Measurements from ENCODE around the gene SCUBE1. TPM values are rescaled to one million over a fixed set of nuclear protein-coding genes. Genes with fewer than 3 reads are reported as not detected.

SCUBE1 gene
- total and polyA plus RNA-seq, 8 donors: 0.04 to 0.41 (median 0.12) TPM; not detected in 3

- Histone ChIP-seq H3K27ac (peak overlapping the region in 3 of 4 donors; percentile 47 to 76 (median 64)), H3K27me3 (no peaks in the 10 kb centered on the region), H3K9me3 (no peaks in the 10 kb centered on the region), H3K4me1 (peaks cover 14 to 28% (median 24%) of the 10 kb centered on the region in 3 donors), H3K36me3 (no peaks in the 10 kb centered on the region), H3K4me3 (no peak overlapping the region)
- no peak for TF ChIP-seq CTCF (IDR thresholded peaks at IDR 0.05)
- peak in 1 of 6 donors; percentile 18 for DNase-seq
- 14 to 27% methylated on average over 10 of the region's 10 CpGs for WGBS, 2 donors
- FAIRE-seq: no peak
- peak; percentile 22 to 51 (median 37) for ATAC-seq
- intact Hi-C loops (cut with DNase I): no loop called here
These were observed 34.4 kb upstream of the SCUBE1 start for GRCh38 chr22:43377548-43377895.

DNA sequence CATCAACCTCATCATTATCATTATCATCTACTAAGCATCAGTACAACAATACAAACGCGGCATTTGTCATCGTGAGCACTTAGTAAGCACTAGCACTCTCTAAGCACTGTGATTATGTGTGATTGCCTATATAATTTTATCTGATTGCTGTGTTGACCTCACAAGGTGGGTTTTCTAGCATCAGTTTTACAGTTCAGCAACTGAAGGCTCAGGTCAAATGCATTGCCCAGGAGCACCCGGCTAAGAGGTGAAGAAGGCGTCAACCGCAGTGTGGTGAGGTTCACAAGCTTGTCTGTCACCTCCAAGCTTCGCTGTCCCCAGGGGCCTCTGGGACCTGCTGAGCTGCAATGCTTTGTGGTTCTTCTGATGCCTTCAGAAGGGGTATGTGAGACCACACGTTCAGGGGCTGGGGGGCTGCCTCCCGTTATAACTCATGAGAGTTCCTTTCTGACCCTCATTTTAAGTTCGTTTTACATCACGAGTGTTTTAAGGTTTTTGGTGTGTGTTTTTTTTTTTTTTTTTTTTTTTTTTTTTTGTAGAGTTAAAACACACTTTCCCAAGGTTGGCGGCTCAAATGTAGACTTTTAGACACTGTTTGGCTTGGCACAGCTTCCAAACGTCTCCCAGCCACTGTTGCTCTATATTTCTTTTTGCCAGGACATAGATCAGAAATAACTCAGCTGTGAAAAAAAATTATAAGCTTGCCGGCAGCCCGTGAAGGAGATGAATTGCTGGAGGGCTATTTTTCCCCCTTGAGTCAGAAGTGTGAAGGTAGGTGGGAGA, 33.8 kb upstream of the SCUBE1 start:
- no peaks in the 10 kb centered on the region for H3K9me3 ChIP-seq
- no peak for FAIRE-seq
- no peaks in the 10 kb centered on the region for H3K36me3 ChIP-seq
- no peak for TF ChIP-seq CTCF (IDR thresholded peaks at IDR 0.05)
- H3K4me3 ChIP-seq: no peak overlapping the region
- intact Hi-C loops (cut with DNase I): no loop called here
- 25% methylated on average over 15 of the region's 15 CpGs for WGBS, 2 donors
- DNase-seq: peak in 3 of 6 donors; percentile 55 to 64 (median 62)
- peak overlapping the region in 3 of 4 donors; percentile 47 to 76 (median 64) for H3K27ac ChIP-seq
- peaks cover 14 to 28% (median 24%) of the 10 kb centered on the region in 3 donors for H3K4me1 ChIP-seq
- H3K27me3 ChIP-seq: no peaks in the 10 kb centered on the region
- peak; percentile 77 to 83 (median 82) for ATAC-seq

DNA sequence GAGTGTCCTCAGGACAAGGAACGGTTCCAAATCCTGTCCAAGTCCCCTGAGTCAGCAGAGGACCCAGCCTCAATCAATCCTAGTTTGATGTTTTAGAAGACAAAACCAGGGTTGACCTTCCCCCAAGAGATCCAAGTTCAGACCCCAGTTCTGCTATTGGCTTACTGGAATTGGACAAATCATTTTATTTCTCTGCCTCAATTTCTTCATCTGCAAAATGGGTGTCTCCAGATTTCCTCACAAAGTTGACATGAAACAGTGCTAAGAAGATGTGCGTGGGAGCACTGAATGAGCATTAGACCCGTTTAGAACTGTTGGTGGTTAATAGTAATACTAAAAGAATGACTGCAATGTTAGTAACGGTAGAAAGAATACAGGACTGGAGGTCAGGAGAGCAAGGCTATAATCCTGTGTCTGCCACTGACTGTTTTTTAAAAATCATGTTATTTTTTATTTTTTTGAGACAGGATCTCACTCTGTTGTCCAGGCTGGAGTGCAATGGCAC, 32.8 kb upstream of the SCUBE1 start:
- intact Hi-C loops (cut with DNase I): no loop called here
- no peak overlapping the region for H3K4me3 ChIP-seq
- WGBS, 2 donors: 88 to 90% methylated on average over 4 of the region's 4 CpGs
- peaks cover 14 to 28% (median 24%) of the 10 kb centered on the region in 3 donors for H3K4me1 ChIP-seq
- FAIRE-seq (no peak), ATAC-seq (no peak), DNase-seq (no peak)
- H3K36me3 ChIP-seq: no peaks in the 10 kb centered on the region
- H3K27ac ChIP-seq: no peak overlapping the region
- TF ChIP-seq CTCF (IDR thresholded peaks at IDR 0.05): no peak
- H3K27me3 ChIP-seq: no peaks in the 10 kb centered on the region
- no peaks in the 10 kb centered on the region for H3K9me3 ChIP-seq

DNA sequence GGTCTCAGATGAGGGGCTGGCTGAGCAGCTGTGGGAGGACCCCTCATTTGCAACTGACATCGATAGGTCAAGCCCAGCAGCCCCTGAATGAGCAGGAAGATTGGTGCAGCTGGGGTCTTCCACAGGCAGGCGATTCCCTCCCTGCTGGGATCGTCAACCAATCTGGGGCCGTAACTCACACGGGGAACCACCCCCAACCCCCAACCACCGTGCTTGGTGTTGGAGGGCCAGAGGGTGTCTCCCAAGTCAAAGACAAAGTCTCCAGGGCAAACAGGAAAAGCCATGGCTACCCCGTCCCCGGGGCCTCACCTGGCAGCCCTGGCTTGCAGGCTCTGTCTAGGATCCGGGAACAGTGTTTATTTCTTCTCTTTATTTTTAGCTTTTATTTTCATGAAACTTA, 26.9 kb upstream of the SCUBE1 start:
- no peak for TF ChIP-seq CTCF (IDR thresholded peaks at IDR 0.05)
- DNase-seq (no peak), FAIRE-seq (no peak), ATAC-seq (no peak)
- H3K36me3 ChIP-seq: no peaks in the 10 kb centered on the region
- H3K9me3 ChIP-seq: no peaks in the 10 kb centered on the region
- WGBS, 2 donors: 38 to 47% methylated on average over 9 of the region's 9 CpGs
- no peak overlapping the region for H3K4me3 ChIP-seq
- no peaks in the 10 kb centered on the region for H3K27me3 ChIP-seq
- H3K27ac ChIP-seq: no peak overlapping the region
- no peaks in the 10 kb centered on the region for H3K4me1 ChIP-seq
- intact Hi-C loops (cut with DNase I): no loop called here

Data from pancreas (tissue), 10 donors.